HG02970 (cell line): ENCODE data around the gene CTU2.

Experiments
- ATAC-seq: cut with Tn5 transposase; IDR thresholded peaks from one replicate; pipeline ENCODE4 v1.9.1; 2021; ENCODE audit warnings: mild to moderate bottlenecking, moderate library complexity, moderate number of reproducible peaks; ENCODE audit not compliant: unreplicated experiment, low FRiP score

CTU2 gene

GRCh38 chr16:88741368-88741767 lies 35.1 kb downstream of the CTU2 start:
- no peak for ATAC-seq

DNA sequence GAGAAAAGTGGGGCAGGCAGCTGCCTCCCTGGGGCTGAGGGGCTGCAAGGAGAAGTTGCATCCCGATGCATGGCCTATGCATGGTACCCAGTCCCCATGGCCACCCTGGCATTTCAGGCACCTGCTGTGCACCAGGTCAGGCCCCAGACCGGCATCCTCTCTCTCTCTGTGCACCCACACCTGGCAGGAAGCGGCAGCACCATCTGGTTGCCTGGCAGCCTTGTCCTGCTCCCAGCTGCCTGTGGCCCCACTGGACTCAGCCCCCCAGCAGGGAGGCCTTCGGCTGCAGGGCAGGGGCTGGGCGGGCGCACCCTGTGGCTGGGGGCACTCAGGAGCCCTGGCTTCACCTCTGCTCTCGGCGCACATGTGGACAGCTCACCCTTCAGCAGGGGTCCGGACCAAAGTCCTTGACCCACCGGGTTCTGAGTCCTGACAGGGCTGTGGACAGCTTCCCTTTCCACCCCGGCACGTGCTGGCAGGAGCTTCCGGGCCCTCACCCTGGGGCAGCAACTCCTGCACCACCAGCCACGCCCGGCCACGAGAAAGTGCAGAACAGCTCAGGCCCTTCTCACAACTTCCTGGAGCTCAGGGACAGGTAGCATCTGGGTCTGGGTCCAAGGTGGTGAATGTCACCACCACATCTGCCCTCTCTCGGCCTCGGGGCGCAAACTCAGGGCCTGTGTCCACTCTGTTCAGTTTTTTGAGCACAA lies 36.7 kb downstream of the CTU2 start:
- ATAC-seq: no peak

DNA sequence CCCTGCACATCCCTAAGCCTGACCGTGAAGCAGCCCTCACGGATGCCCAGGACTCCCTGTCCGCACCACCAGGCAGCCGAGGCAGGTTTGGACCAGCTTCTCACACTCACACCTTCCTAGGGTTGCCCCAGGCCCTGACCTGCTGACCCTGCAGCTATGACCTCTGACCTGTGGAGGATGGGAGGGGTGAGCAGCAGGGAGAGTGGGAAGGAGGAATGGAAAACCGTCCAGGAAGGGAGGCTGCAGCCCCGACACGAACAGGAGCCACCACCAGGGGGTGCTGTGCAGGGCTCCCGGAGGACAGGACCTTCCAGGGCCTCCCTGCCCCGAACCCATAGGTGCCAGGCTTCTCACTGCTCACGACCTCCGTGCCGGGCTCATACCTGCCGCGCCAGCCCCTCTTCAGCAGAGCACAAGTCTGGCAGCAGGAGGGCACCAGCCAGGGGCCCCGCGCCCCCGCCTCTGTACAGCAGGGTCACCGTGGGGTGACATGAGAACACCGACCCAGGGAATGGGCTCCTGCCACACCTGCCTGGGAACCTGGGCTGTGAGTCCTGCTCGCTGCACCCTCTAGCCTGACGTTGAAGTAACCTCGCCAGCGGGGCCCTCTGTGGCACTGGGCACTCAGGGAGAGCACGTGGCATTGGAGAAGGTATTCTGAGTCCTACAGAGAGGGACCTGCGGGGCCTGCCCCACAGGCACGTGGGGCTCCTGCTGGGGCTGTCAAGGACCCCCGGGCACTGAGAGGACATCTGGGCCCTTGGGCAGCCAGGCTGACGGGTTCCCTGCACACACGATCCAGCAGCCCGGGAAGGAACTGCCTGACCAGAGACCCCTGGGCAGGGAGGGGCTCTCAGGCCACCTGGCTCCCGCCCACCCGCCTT lies 37.6 kb downstream of the CTU2 start:
- no peak for ATAC-seq

- ATAC-seq: no peak
Observed at GRCh38 chr16:88744577-88745521, 38.5 kb downstream of the CTU2 start.

- ATAC-seq: no peak
Observed at GRCh38 chr16:88746506-88746905, 40.2 kb downstream of the CTU2 start.

DNA sequence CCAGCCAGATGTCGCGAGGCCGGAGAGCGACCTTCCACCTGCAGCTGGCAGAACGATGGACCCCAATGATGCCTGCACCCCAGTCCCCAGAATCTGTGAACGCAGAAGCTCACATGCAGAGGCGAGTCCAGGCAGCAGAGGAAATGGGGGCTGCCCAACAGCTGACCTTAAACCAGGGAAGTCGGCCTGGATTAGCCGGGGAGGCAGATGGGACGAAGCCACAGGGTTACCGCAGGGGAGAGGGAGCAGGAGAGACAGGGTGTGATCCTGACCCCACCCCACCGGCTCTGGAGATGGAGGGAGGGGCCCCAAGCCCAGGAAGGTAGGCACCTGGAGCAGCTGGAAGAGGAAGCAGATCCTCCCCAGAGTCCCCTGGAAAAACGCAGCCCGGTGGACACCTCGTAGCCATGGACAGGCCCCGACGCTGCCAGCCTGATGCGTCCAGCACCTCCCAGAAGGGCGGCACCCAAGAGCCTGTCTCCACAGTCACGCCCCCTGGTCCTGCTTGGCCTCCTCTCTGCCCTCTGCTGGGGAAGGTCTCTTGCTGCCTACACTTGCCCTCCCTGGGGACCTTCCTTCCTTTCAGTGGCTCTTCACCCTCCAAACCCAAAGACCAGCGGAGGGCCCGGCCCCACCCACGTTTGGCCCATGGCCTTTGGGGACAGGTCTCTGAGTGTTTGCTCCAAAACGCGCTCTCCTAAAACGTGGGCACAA lies 41.4 kb downstream of the CTU2 start:
- ATAC-seq: no peak

GRCh38 chr16:88748364-88748763 lies 42.1 kb downstream of the CTU2 start:
- ATAC-seq: no peak

DNA sequence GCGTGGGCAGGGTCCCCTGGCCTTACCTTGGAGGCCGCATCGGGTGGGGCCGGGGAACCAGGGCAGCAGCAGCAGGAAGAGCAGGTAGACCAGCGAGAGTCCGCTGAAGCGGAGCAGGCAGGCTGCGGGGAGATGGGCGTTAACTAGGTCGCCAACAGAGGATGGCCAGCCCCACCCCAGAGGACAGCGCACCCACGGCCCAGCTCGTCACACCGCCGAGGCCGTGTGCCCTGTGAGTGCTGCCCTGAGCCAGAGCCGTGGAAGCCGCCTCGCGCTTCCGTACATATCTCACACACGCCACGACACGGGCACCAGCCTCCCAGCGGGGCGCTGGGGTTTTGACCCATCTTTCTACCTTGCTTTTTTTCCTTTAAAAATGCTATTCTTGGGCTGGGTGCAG lies 43.1 kb downstream of the CTU2 start:
- ATAC-seq: no peak

DNA sequence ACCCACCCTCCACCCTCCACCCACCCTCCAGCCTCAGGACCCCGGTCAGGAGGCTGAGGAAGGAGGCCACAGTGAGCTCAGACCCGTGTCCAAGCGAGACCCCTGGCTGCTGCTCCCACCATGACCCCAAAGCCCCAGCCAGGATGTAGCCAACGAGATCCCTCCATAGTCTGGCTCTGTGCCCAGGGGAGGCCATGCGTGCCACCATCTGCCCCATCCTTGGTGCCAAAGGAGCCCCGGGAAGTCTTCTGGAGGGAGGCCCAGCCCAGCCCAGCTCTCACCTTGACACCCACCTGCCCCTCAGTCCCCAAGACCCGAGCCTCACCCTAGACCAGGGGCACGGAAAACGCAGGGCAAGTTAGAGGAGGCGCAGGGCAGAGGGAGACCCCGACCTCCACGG lies 44.6 kb downstream of the CTU2 start:
- no peak for ATAC-seq

DNA sequence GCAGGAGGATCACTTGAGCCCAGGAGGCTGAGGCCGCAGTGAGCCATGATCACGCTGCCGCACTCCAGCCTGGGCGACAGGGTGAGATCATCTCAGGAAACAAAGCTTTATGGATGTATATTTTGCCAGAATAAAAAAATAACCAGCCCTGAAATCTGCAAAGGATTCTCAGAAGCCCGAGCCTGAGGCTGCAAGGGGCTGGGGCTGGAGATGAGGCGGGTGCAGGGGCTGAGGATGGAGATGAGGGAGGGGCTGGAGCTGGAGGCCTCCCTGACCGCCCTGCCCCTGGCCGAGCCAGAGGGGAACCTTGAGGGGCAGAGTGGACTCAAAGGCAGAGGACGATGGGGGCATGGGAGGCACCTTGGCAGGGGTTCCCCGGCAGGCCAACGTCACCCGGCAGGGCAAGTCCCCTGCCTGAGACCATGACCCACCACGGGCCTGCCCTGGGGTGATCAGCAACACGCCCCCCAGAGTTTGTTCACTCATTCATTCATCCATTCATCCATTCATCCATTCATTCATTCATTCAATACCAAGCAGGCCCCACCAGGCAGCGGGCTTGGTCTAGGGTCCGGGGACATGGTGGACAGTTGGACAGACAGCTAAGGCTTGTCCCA lies 46.2 kb downstream of the CTU2 start:
- no peak for ATAC-seq

GRCh38 chr16:88753191-88753590 lies 46.9 kb downstream of the CTU2 start:
- no peak for ATAC-seq

- no peak for ATAC-seq
Observed at GRCh38 chr16:88753602-88754001, 47.3 kb downstream of the CTU2 start.

- no peak for ATAC-seq
Observed at GRCh38 chr16:88754109-88754911, 48.0 kb downstream of the CTU2 start.

- ATAC-seq: no peak
Observed at GRCh38 chr16:88754912-88755744, 48.8 kb downstream of the CTU2 start.

DNA sequence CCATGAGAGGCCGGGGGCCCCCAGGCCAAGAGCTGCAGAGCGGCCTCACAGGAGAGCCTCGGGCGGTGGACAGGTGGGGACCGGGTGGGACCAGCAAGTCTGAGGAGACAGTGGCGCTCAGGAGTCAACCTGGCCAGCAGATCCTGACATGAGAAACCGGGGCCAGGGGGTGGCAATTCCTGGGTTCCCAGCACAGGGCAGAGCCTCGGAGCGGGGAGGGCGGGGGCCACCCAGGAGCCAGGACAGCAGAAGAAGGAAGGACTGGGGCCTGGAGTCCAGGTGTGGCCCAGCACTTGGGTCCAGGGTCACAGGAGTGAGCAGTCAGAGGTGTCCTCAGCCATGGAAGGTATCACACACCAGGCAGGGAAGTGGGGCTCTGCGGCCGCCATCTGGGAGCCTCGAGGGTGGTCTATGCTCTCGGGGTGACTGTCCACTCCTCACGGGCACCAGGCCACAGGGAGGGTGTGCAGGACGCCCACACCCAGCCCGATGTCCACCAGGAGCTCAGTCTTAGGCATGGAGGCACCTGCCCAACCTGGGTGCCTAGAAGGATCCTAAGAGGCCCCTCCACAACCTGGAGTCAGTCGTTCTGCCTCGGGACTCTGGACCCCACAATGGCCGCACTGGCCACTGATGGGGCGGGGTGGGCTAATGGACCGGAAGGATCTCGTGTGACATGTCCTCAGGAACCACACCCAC lies 49.6 kb downstream of the CTU2 start:
- ATAC-seq: no peak

DNA sequence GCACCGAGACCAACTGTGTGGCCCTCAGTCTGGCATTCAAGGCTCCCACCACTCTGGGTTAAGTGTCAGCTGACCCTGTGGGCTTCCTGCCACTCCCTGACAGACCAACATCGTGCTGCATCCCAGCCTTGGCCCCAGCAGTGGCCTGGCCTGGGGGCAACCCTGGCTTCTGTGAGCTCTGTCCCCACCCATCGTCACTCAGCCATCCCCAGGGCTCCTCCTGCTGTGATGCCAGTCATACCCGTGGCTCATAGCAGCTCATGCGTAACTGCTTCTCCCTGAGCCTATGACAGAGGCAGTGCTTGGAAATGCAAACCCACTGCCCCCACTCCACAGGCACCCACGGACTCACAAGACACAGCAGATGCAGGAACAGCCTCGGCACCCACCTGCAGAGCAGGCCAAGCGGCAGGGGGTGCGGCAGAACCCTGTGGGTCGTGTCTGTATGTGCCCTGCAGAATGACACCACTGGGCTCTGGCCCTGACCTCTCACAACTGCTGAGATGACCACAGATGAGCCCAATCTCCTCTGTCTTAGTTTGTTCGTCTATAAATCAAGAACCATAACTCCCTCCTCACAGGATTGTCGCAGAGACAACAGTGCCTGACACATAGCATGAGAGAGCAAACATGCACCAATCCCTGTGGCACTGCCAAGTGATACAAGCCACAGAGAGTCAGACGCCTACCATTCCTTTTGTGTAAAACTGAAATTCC lies 52.1 kb downstream of the CTU2 start:
- no peak for ATAC-seq

DNA sequence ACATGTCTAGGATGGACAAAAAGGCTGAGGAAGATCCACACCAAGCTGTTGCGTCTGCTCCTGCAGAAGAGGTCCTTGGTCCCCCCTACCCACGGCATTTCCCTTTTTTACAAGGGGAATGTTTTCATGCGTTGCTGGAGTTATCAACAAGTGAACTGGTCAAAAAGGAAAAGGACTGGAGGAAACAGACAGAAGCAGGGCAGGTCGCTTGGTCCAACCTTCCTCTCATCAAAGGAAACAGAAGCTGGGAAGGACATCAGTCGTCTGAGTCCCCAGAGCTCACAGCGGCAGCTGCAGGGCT lies 52.6 kb downstream of the CTU2 start:
- no peak for ATAC-seq
